ENCODE measurements around the gene SH2B2. TPM values are rescaled to one million over a fixed set of nuclear protein-coding genes. Genes with fewer than 3 reads are reported as not detected.

Gene SH2B2
- total and polyA plus RNA-seq, 11 donors, result 0.50 to 5.7 (median 2.2) TPM

GRCh38 chr7:102302025-102302424 is 15.4 kb downstream of the SH2B2 start:
- WGBS, 4 donors, result 88 to 94% (median 94%) methylated on average over 5 to 6 of the region's 6 CpGs
- H3K36me3 ChIP-seq, result no peaks in the 10 kb centered on the region
- H3K4me3 ChIP-seq, result no peak overlapping the region
- H3K27ac ChIP-seq, result no peak overlapping the region
- peaks cover 0 to 21% (median 18%) of the 10 kb centered on the region in 9 donors for H3K27me3 ChIP-seq
- TF ChIP-seq CTCF (IDR thresholded peaks at IDR 0.05) (no peak), POLR2A (IDR thresholded peaks at IDR 0.05) (no peak)
- DNase-seq (no peak), ATAC-seq (no peak)
- H3K9me3 ChIP-seq, result no peaks in the 10 kb centered on the region
- H3K4me1 ChIP-seq, result peaks cover 0 to 43% (median 2%) of the 10 kb centered on the region in 12 donors
- intact Hi-C loops (cut with DNase I), result no loop called here

GRCh38 chr7:102303669-102304422 is 17.2 kb downstream of the SH2B2 start:
- no peak for ATAC-seq
- 84 to 94% (median 89%) methylated on average over 8 to 13 of the region's 13 CpGs for WGBS, 4 donors
- Histone ChIP-seq H3K4me1 (peaks cover 0 to 50% (median 4%) of the 10 kb centered on the region in 12 donors), H3K27ac (peak overlapping the region in 1 of 12 donors; percentile 49), H3K9me3 (no peaks in the 10 kb centered on the region), H3K36me3 (peaks cover 0 to 6% (median 0%) of the 10 kb centered on the region in 9 donors), H3K4me3 (no peak overlapping the region), H3K27me3 (peaks cover 0 to 21% (median 15%) of the 10 kb centered on the region in 9 donors)
- intact Hi-C loops (cut with DNase I), result no loop called here
- DNase-seq, result no peak
- no peak for TF ChIP-seq CTCF (IDR thresholded peaks at IDR 0.05)

GRCh38 chr7:102304668-102305067 is 18.0 kb downstream of the SH2B2 start:
- TF ChIP-seq CTCF (IDR thresholded peaks at IDR 0.05), result no peak
- TF ChIP-seq POLR2A (IDR thresholded peaks at IDR 0.05), result no peak
- H3K4me3 ChIP-seq, result no peak overlapping the region
- H3K27ac ChIP-seq, result peak overlapping the region in 1 of 12 donors; percentile 49
- H3K4me1 ChIP-seq, result peaks cover 0 to 48% (median 4%) of the 10 kb centered on the region in 12 donors
- intact Hi-C loops (cut with DNase I), result no loop called here
- ATAC-seq, result peak in 3 of 4 donors; percentile 11 to 29 (median 27)
- peaks cover 0 to 6% (median 0%) of the 10 kb centered on the region in 9 donors for H3K36me3 ChIP-seq
- 50 to 65% (median 62%) methylated on average over 4 to 11 of the region's 11 CpGs for WGBS, 4 donors
- no peaks in the 10 kb centered on the region for H3K9me3 ChIP-seq
- peaks cover 0 to 16% (median 11%) of the 10 kb centered on the region in 9 donors for H3K27me3 ChIP-seq
- peak in 1 of 5 donors; percentile 56 for DNase-seq

GRCh38 chr7:102305414-102306268 is 19.0 kb downstream of the SH2B2 start:
- TF ChIP-seq CTCF (IDR thresholded peaks at IDR 0.05) (no peak), POLR2A (IDR thresholded peaks at IDR 0.05) (no peak)
- Histone ChIP-seq H3K9me3 (no peaks in the 10 kb centered on the region), H3K4me1 (peaks cover 0 to 43% (median 2%) of the 10 kb centered on the region in 12 donors), H3K27ac (peak overlapping the region in 1 of 12 donors; percentile 20), H3K27me3 (peaks cover 0 to 6% (median 2%) of the 10 kb centered on the region in 9 donors), H3K4me3 (no peak overlapping the region), H3K36me3 (peaks cover 0 to 12% (median 0%) of the 10 kb centered on the region in 9 donors)
- no peak for DNase-seq
- no peak for ATAC-seq
- intact Hi-C loops (cut with DNase I), result no loop called here
- WGBS, 4 donors, result 91 to 94% (median 93%) methylated on average over 17 of the region's 17 CpGs

Data from heart left ventricle (tissue), 16 donors.